Psoas muscle (tissue), 8 donors: Measurements from ENCODE around the gene BPNT1. TPM values are rescaled to one million over a fixed set of nuclear protein-coding genes. Genes with fewer than 3 reads are reported as not detected.

Source experiments
- ATAC-seq, 4 donors: fragments of 200-7000 bp; cut with Tn5 transposase; one replicate each; pipeline ENCODE4 v1.9.1; 2020; ENCODE audit warnings: moderate library complexity in 3 of 4, mild to moderate bottlenecking in 2 of 4
- DNase-seq, 2 donors: peaks; one replicate each; pipeline ENCODE4 v3.0.0-alpha.2; 2020
- H3K27ac ChIP-seq: fragments of 200-600 bp; one replicate; pipeline ENCODE4 v1.8.0; 2022
- H3K27me3 ChIP-seq, 3 donors: fragments of 200-600 bp in 1 of 3; one replicate each; pipeline versions ENCODE4 v1.6.1 to v1.8.0; 2013 to 2022; ENCODE audit warnings: low read length in 2 of 3, mild to moderate bottlenecking in 2 of 3, moderate library complexity in 1 of 3; ENCODE audit not compliant: insufficient read depth in 3 of 3
- H3K36me3 ChIP-seq, 2 donors: fragments of 200-600 bp in 1 of 2; one replicate each; pipeline versions ENCODE4 v1.6.1 to v1.8.0; 2013 to 2022; ENCODE audit warnings: low read depth in 1 of 2, mild to moderate bottlenecking in 1 of 2, moderate library complexity in 1 of 2; ENCODE audit not compliant: insufficient read depth in 1 of 2
- H3K4me1 ChIP-seq: fragments of 200-600 bp; one replicate; pipeline ENCODE4 v1.8.0; 2022
- H3K4me3 ChIP-seq: fragments of 200-600 bp; one replicate; pipeline ENCODE4 v1.8.0; 2022; ENCODE audit warnings: mild to moderate bottlenecking
- H3K9me3 ChIP-seq: fragments of 200-600 bp; one replicate; pipeline ENCODE4 v1.8.0; 2022
- WGBS, 3 donors: extraction: QIAGEN DNeasy Blood & Tissue Kit; methylation state at CpG; one replicate each; pipeline versions ENCODE4 v1.1.6 to v1.1.7; 2013; 5-methylcytosine and 5-hydroxymethylcytosine counted together
- intact Hi-C, 2 donors: fragments of 100-400 bp; cut with DNase I; formaldehyde crosslinking; loops; one replicate each; pipeline versions ENCODE4 v1.11.0 to v1.14.2; 2022
- long read RNA-seq, 2 donors: library from polyadenylated mRNA; unstranded; transcript quantifications; one replicate each; pipeline ENCODE4 v2.0.0, GENCODE V29; 2021
- polyA plus RNA-seq, 3 donors: library from polyadenylated mRNA; stranded (reverse); fragments of 200-250 nt; gene quantifications; one replicate each; pipeline ENCODE4 v1.2.3, GENCODE V29; 2013
- total RNA-seq, 4 donors: library from RNA; stranded (reverse); fragmentation: NEBNext Ultra II Directional in 2 of 4; extraction: Animal tissue kit (Norgen Biotek cat#: 25700) in 2 of 4; gene quantifications; one replicate each; pipeline versions ENCODE4 v1.2.1 to v1.2.4, GENCODE V29; 2021 to 2023
- TF ChIP-seq, protein P1 (sequence below): fragments of 200-600 bp; IDR thresholded peaks from one replicate; pipeline ENCODE4 v1.8.0; 2022; ENCODE audit warnings: antibody characterized with exemption
- donor health status: healthy with polysubstance abuse.
- donor health status: DM: no; HTN: no; CAD: no; lungs with moderate emphysema.
- donor health status: Bipolar disorder and iron deficiency.
- donor health status: healthy.
- donor health status: DM: yes; HTN: yes; CAD: no.
- donor health status: DM: no; HTN: no; CAD: no.
- donor health status: DM: no; HTN: no; CAD: no.
- donor health status: DM: yes; HTN: yes; CAD: no.

BPNT1 gene, protein sequence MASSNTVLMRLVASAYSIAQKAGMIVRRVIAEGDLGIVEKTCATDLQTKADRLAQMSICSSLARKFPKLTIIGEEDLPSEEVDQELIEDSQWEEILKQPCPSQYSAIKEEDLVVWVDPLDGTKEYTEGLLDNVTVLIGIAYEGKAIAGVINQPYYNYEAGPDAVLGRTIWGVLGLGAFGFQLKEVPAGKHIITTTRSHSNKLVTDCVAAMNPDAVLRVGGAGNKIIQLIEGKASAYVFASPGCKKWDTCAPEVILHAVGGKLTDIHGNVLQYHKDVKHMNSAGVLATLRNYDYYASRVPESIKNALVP
- 10 to 100 TPM in 1 of 4 donors, 1 to 10 TPM in 3; 5.8 to 12.1 (median 7.2) TPM for total RNA-seq
- polyA plus RNA-seq = 10 to 100 TPM in 2 of 3 donors, 1 to 10 TPM in 1; 5.9 to 12.3 (median 10.0) TPM
- long read RNA-seq, donor 1, partial matches to known transcripts = 1 of 2 reads
- long read RNA-seq, donor 1, other reads (novel, unspliced or antisense) = 1 of 2 reads
- long read RNA-seq, donor 2, partial matches to known transcripts = 1 of 5 reads
- long read RNA-seq, donor 2, other reads (novel, unspliced or antisense) = 2 of 5 reads

DNA sequence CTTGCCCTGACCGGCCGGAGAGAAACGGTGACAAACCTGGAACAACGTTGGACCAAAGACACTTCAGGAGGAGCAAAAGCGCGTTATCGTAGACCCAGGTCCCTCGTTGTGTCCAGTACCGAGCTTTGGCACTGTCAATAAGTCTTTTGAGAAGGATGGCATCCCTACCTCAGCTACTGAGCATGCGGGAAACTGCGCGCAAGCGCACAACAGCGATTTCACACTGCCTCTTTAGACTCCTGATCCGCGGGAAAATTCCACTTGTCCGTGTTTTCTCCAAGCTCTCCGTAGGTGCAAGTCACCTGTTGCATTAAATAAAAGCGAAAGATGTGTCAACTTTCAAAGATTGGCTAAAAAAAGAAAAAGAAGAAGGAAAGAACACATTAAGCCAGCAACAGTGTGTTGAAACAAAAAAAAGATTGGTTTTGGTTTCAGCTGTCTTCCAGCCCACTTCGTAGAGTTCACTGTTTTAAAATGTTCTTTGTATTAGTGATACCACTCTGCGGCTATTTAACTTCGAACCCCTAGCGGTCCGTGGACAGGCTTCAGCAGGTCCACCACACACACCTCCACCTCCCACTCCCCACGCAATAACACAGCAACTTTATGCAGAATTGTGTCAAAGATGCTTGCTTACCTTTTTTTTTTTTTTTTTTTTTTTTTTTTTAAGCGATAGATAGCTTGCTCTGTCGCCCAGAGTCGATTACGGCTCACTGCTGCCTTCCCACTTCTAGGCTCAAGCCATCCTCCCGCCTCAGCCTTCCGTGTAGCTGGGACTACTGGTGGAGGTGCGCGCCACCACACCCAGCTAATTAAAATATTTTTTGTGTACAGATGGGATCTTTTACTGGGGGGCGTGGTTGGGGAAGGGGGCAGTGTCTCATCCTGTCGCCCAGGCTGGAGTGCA lies at the start of gene BPNT1:
Gene BPNT1, minus strand, starts transcription at position 139 of the 907 bp plus-strand sequence. CDS start 9,942 bp downstream, outside the sequence.
- DNase-seq (peak; percentile 93 to 96), ATAC-seq (peak; percentile 83 to 89 (median 87))
- Histone ChIP-seq H3K9me3 (no peaks in the 10 kb centered on the region), H3K4me1 (peaks cover 2% of the 10 kb centered on the region), H3K27me3 (no peaks in the 10 kb centered on the region), H3K4me3 (peak within 1 kb of the TSS; percentile 77), H3K27ac (peak within 1 kb of the TSS; percentile 70), H3K36me3 (no peaks in the 10 kb centered on the region)
- TF ChIP-seq, protein P1, sequence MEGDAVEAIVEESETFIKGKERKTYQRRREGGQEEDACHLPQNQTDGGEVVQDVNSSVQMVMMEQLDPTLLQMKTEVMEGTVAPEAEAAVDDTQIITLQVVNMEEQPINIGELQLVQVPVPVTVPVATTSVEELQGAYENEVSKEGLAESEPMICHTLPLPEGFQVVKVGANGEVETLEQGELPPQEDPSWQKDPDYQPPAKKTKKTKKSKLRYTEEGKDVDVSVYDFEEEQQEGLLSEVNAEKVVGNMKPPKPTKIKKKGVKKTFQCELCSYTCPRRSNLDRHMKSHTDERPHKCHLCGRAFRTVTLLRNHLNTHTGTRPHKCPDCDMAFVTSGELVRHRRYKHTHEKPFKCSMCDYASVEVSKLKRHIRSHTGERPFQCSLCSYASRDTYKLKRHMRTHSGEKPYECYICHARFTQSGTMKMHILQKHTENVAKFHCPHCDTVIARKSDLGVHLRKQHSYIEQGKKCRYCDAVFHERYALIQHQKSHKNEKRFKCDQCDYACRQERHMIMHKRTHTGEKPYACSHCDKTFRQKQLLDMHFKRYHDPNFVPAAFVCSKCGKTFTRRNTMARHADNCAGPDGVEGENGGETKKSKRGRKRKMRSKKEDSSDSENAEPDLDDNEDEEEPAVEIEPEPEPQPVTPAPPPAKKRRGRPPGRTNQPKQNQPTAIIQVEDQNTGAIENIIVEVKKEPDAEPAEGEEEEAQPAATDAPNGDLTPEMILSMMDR = no peak
- WGBS, 3 donors = 7 to 8% (median 7%) methylated on average over 35 of the region's 35 CpGs
- intact Hi-C loops = loop anchor here in 1 of 2 donors (5.0 kb wide), 1 partner anchor 43 kb away; the partner anchor contains the start of gene EPRS1

DNA sequence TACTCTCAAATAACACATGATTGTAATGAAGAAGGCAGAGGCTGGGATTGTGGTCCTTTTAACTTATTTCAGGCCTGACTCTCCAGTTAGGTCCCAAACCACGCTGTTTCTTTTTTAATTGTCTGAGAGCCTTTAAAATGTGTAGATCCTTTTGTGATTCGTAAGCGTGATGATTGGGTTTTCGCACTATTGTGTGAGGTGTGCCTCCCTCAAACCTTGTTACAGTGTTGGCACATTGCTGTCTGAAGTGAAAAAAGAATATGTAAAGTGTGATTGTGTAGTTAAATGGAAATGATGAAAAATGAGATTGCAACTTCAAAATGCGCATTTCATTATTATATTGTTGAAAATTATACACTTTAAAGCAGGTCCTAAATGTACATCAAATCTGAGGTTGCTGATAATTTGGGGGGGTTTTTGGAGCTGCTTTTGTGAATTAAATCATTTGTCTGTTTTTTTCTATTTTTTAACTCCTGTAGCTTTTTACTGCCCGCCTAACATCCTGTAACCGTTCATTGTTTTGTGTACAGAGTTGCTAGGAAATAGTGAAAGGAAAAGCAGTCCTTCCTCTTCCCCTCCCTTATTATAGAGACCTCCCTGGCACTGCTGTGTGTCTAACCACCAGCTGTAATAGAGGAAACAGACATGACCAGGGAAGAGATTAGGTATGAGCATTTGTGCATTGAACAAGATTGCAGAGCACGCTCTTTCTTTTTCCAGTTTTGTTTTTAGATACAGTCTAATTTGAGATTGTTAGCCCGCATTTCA lies 47.6 kb upstream of the BPNT1 start:
- peak overlapping the region; percentile 3 for H3K4me3 ChIP-seq
- intact Hi-C loops = no loop called here
- H3K27me3 ChIP-seq = no peaks in the 10 kb centered on the region
- H3K4me1 ChIP-seq = no peaks in the 10 kb centered on the region
- ATAC-seq = peak in 1 of 4 donors; percentile 36
- 66 to 77% (median 76%) methylated on average over 9 of the region's 9 CpGs for WGBS, 3 donors
- TF ChIP-seq, protein P1 = no peak
- peaks cover 11 to 91% of the 10 kb centered on the region in 2 donors for H3K36me3 ChIP-seq
- no peak for DNase-seq
- H3K27ac ChIP-seq = no peak overlapping the region
- no peaks in the 10 kb centered on the region for H3K9me3 ChIP-seq

DNA sequence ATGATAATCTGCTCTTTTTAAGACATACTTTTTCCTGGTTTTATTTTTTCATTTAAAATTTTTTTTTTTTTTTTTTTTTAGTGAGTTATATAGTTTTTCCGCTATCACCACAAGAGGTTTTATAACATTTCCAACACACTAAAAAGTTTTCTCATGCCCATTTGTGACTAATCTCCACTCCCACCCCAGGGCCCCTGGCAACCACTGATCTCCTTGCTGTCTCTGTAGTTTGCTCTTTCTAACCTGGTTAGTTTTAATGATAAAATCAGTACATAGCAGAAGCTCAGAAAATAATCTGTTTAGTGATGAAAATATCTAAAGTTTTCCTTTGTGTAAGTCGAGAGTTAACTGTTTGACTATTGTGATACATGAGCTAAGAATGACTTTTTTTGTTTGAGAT lies 46.2 kb upstream of the BPNT1 start:
- H3K36me3 ChIP-seq = peaks cover 6 to 82% of the 10 kb centered on the region in 2 donors
- TF ChIP-seq, protein P1 = no peak
- no peak overlapping the region for H3K4me3 ChIP-seq
- no peaks in the 10 kb centered on the region for H3K9me3 ChIP-seq
- intact Hi-C loops = no loop called here
- H3K4me1 ChIP-seq = no peaks in the 10 kb centered on the region
- no peaks in the 10 kb centered on the region for H3K27me3 ChIP-seq
- H3K27ac ChIP-seq = no peak overlapping the region
- 93 to 97% (median 96%) methylated on average over 2 of the region's 2 CpGs for WGBS, 3 donors
- ATAC-seq (no peak), DNase-seq (no peak)

DNA sequence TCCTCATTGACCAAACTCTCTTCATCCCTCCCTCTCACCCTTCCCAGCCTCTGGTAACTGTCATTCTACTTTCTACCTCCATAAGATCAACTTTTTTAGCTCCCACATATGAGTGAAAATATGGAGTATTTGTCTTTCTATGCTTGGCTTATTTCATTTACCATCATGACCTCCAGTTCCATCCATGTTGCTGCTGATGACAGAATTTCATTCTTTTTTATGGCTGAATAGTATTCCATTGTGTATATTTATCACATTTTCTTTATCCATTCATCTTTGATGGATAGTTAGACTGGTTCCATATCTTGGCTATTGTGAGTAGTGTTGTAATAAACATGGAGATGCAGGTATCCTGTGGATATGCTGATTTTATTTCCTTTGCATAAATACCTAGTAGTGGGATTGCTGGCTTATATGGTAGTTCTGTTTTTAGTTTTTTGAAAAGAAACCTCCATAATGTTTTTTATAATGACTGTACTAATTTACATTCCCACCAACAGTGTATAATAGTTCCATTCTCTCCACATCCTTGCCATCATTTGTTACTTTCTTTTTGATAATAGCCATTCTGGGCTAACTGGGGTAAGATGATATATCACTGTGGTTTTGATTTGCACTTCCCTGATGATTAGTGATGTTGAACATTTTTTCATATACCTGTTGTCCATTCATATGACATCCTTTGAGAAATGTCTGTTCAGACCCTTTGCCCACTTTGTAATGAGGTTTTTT lies 40.1 kb upstream of the BPNT1 start:
- Histone ChIP-seq H3K4me3 (no peak overlapping the region), H3K36me3 (peaks cover 4 to 79% of the 10 kb centered on the region in 2 donors), H3K9me3 (no peaks in the 10 kb centered on the region), H3K27me3 (no peaks in the 10 kb centered on the region), H3K27ac (no peak overlapping the region), H3K4me1 (no peaks in the 10 kb centered on the region)
- intact Hi-C loops = no loop called here
- DNase-seq (no peak), ATAC-seq (no peak)
- TF ChIP-seq, protein P1 = no peak
